GM21529 (cell line): ENCODE measurements around the gene NOM1.
A peak's percentile ranks its signal among the peaks of the same experiment; 100 is the strongest.
"Not testable (repeated sequence)": the region's sequence is repeated elsewhere in the genome, so short reads cannot be mapped to it uniquely, and the experiment has no call there.

Experiments
- ATAC-seq: cut with Tn5 transposase; IDR thresholded peaks from one replicate; pipeline ENCODE4 v1.9.1; 2021; ENCODE audit not compliant: unreplicated experiment

Gene NOM1

GRCh38 chr7:156949541-156950380, at the start of gene NOM1:
Gene NOM1, plus strand, starts transcription at chr7:156949712. Its CDS starts 26 bp downstream, at chr7:156949738.
- ATAC-seq, result peak; percentile 94

DNA sequence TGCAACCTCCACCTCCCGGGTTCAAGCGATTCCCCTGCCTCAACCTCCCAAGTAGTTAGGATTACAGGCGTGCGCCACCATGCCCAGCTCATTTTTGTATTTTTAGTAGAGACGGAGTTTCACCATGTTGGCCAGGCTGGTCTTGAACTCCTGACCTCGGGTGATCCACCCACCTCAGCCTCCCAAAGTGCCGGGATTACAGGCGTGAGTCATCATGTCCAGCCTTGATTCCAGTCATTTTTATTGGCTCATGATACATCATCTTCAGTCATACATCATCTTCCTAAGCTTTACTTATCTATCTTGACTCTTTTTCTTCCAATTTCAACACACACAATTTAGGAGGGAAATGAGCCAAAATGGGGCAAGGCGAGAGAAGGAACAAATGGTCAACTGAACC, 49.4 kb upstream of the NOM1 start:
- ATAC-seq, result not testable (repeated sequence)

GRCh38 chr7:156903232-156903909, 46.1 kb upstream of the NOM1 start:
- no peak for ATAC-seq

GRCh38 chr7:156906200-156906649, 43.3 kb upstream of the NOM1 start:
- ATAC-seq, result no peak

DNA sequence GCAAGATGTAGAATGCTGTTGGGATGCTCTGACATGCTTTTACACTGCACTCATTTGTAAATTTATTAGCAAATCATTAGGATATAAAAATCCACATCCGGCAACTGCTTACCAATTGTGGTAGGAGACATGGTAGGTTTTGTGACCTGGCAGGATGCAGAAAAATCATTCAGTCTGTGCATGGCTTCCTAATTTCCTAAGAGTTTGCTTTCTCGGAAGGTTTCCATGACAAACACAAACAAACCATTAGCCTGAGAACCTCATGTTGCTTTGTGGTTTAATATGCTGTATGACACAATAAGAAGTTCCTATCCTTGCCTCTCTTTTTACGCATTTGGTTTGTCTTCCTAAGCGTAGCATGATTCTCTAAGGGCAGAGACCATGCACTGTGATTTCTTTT, 41.9 kb upstream of the NOM1 start:
- ATAC-seq, result no peak

DNA sequence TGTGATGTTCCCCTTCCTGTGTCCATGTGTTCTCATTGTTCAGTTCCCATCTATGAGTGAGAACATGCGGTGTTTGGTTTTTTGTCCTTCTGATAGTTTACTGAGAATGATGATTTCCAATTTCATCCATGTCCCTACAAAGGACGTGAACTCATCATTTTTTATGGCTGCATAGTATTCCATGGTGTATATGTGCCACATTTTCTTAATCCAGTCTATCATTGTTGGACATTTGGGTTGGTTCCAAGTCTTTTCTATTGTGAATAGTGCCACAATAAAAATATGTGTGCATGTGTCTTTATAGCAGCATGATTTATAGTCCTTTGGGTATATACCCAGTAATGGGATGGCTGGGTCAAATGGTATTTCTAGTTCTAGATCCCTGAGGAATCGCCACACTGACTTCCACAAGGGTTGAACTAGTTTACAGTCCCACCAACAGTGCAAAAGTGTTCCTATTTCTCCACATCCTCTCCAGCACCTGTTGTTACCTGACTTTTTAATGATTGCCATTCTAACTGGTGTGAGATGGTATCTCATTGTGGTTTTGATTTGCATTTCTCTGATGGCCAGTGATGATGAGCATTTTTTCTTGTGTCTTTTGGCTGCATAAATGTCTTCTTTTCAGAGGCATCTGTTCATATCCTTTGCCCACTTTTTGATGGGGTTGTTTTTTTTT, 39.8 kb upstream of the NOM1 start:
- ATAC-seq, result not testable (repeated sequence)

DNA sequence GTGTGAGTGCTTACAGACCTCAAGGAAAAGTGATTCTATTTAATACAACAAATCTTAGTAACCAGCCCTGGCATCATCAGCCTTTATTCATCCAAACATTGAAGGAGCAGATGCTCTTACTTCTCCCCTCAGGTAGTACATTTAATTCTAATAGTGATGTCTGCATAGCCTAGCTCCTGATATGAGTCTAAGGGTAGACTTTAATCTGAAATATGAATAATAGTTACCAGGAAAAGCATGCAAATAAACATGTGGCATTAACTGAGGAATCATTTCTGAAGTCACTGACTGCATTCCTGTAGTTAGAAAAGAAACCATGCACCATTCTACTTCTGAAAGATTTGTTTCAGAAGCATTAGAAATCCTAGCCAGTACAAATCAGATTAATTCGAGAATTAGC, 30.9 kb upstream of the NOM1 start:
- ATAC-seq, result peak; percentile 51

DNA sequence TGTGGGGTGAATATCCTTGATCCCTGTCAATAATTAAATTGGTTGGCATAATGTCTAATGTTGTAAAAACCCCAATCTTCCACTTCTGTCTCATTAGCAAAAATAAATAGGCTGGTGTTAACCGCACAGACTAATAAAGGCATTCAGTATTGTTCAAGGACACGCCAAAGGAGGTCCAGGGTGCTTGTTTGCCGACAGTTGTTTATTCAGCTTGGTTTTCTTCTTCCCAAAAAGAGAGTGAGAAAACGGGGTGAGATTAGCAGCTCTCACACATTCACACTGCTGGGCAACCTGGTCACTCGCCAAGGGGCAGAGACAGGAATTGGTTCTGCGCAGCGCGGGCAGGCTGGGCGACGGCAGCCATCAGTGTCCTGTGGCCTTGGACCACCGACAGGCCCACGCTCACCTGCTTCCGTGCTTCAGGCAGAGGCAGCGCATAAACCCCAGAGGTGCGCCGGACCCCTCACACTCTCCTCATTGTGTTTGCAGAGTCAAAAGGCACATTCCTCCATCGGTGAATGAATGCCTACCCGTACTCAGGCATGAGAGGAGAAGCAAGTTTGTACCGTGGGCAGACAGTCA, 30.3 kb upstream of the NOM1 start:
- peak; percentile 18 for ATAC-seq

DNA sequence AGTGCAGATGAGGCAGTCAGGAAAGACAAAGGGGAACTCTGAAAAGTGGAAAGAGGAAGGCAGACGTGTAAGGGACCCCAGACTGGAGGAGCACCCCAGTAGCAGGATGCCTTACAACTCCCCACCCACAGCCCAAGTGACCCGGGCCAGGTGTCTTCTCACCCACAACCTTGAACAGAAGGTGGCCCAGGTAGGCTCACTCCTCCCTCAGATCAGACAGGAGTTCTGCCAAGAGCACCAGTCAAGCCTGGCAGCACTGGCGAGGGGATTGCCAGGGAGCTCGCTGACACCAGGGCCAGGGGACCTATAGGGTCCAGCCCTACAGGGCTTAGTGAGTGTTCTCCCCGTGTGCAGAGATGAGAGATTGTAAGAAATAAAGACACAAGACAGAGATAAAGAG, 29.4 kb upstream of the NOM1 start:
- ATAC-seq, result no peak

GRCh38 chr7:156920487-156921373, 28.8 kb upstream of the NOM1 start:
- not testable (repeated sequence) for ATAC-seq

- ATAC-seq, result not testable (repeated sequence)
These were observed 27.2 kb upstream of the NOM1 start for GRCh38 chr7:156922304-156922703.

- ATAC-seq, result not testable (repeated sequence)
These were observed 23.7 kb upstream of the NOM1 start for GRCh38 chr7:156925821-156926220.

GRCh38 chr7:156927571-156928405, 21.7 kb upstream of the NOM1 start:
- ATAC-seq, result no peak

GRCh38 chr7:156928406-156928747, 21.1 kb upstream of the NOM1 start:
- no peak for ATAC-seq

DNA sequence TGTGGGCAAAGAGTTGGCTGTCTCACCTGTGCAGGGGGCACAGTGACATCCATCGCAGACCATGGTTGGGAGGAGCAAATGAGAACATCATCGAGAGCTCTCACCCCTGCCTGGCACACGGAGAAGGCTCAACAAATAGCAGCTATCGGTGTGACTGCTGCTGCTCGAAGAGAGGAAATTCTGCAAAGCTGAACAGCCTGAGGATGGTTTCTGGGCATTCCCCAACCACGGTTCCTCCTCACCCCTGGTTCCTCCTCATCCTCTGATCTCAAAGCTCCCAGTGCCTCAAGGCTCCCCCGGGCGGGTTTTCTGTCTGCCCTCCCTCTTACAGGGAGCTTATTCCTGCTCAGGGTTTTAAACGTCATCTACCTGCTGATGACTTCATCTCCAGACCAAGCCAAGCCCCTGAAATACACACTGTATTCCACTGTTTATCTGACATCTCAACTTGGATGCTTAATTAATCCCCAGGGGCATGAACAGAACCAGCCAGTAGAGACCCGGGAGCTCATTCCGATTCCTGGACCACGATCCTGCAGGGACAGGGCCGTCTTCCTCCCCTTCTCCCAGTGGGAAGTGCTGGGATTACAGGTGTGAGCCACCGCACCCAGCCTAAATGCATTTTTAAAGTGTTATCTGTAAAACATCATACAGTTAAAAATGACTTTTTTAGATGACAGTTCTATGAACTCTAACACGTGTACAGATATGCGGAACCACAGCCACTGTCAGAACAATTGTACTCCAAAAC, 19.5 kb upstream of the NOM1 start:
- ATAC-seq, result no peak

DNA sequence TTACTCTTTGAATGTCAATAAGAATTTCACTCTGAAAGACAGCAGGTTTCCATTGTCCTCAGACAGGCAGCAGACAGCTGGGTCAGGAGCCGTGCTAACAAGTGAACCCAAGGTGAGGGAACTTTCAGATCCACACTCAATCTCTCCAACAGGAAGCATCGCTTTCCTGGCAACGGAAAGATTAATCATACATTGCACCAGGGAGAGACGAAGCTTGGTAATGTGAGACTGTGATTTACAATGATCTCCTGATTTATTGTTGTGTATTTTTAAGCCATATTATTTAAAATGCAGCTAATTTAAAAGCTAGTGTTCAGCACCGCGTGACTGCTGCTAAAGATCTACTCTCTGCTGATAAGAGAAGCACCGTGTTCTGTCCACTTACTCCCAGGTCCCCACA, 17.5 kb upstream of the NOM1 start:
- ATAC-seq, result no peak

DNA sequence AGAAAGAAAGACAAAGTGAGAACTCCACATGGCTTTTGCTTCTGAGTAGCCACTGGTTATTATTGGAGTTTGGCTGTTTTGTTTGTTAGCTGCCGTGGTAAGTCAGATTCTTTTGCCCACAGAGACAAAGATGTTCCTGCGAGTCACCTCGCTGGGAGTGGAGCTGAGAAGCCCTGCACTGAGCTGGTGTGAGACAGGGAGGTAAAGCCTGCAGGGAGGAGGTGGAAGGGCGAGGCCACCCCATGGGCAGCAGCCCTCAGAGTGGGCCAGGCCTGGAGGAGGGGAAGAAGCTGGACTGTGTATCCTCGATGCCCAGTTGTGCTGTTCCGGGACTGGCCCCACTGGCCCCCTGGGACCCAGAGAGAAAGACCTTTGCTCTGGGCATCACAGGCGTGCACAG, 14.3 kb upstream of the NOM1 start:
- ATAC-seq, result no peak

GRCh38 chr7:156936766-156937165, 12.7 kb upstream of the NOM1 start:
- not testable (repeated sequence) for ATAC-seq
